ENCODE results near the gene SAMD3.
"Not testable (repeated sequence)": the region's sequence is repeated elsewhere in the genome, so short reads cannot be mapped to it uniquely, and the experiment has no call there.

SAMD3 gene

DNA sequence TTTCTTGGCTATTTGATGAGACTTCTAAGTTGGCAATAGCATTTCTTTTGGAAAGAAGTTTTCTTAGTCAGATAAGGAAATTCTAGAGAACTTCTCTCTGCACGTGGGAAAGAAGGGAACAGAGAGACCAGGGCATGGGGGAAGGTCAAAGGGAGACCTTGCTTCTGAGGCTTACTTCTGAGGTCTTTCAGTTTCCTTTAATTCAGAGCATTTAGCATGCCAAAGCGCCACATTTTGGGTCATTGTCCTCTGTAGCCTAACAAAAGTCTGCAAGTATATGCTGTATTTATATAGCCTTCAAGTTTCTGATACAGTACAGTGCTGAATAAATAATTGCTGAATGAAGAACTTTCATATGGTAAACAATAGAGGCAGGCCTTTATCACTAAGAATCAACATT is 95.6 kb downstream of the SAMD3 start:
- DNase-seq, result no peak

DNA sequence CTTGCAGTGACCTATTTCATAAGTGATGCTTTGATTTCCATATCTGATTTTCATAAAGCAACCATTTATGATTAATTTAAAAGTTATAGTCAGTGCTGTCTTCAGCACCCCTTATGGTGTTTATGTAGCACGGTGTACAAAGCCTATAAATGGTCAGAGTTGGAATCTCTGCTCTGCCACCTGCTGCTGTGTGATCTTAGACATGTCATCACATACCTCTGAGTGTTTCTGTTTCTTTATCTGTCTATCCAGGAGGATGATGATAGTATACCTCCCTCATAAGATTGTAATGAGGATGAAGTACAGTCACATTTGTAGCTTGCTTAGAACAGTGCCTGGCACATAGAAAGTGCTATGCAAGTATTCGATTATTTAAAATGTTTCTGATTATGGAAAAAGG is 100.5 kb downstream of the SAMD3 start:
- no peak for DNase-seq

DNA sequence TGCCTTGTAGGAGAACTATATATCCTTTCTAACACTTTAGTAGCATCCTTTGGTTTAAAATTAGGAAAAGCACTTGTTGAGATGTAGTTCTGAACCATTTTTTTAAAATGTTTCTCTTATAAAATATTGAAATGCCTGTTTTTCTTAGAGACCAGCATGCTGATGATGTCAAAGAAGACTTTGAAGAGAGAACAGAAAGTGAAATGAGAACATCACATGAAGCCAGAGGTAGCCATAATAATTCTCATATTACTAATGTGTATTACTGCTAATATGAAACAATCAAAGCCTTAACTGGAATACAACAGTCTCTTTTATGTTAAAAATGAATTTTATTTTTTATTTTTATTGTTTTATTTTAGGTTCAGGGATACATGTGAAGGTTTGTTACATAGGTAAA is 102.0 kb downstream of the SAMD3 start:
- DNase-seq, result no peak

DNA sequence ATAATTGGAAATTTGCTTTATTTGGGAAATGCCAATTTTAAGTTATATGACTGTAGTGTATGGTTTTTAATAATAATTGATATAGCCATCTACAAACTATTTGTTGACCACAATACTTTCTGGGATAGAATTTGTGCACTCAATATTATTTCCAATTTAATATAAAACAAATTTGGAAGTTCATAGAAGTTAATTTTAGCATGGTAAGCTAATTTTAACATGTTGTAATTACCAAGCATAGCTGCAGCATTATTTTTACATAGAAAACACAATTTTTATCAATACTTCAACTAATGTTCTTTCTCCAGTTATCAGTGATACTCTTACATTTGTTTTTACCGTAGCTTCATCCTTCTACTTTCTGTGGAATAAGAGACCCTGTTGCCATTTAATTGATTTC is 103.5 kb downstream of the SAMD3 start:
- no peak for DNase-seq

DNA sequence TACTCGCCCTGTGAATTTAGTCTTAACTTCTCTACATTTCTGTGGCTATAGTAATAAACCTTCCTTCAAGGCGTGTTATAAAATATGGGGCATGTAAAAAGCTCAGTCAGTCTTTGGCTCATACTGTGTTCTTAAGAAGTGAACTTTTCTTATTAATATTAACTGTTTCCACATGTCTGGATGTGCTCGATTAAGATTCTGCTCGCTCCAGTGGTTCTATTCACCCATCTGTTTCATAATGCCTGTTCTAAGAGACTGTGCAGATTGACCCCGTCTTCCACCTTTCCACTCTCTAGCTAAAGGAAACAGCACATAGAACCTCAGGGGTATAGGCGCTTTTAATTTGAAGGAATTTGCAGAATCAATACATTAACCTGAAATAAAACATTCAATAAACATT is 104.5 kb downstream of the SAMD3 start:
- no peak for DNase-seq

DNA sequence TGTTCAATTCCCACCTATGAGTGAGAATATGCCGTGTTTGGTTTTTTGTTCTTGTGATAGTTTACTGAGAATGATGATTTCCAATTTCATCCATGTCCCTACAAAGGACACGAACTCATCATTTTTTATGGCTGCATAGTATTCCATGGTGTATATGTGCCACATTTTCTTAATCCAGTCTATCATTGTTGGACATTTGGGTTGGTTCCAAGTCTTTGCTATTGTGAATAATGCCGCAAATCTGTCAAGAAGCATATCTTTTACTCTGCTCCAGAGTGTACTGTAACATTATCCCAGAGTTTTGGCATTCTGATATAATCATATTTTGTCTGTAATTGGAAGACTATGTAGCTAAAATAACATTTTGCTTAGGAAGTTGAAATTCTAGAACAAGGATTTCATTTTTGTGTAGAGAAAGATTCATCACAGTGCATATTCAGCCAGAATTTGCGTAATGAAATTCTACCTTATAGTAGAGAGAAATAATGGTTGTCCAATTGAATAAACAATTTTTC is 105.5 kb downstream of the SAMD3 start:
- not testable (repeated sequence) for DNase-seq

DNA sequence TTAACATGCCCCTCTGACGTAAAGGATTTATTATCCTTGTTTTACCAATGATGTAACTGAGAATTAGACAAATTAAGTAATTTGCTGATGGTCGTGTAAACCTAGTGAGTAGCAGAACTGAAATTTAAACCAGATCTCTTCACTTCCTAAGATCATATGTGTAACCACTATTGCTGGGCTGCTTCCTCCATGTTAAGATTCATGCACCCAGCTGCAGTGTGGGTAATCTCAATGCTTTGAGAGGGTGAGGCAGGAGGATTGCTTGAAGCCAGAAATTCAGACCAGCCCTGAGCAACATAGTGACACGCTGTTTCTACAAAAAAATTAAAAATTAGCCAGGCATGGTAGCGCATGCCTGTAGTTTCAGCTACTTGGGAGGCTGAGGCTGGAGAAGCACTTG is 106.5 kb downstream of the SAMD3 start:
- DNase-seq, result no peak

DNA sequence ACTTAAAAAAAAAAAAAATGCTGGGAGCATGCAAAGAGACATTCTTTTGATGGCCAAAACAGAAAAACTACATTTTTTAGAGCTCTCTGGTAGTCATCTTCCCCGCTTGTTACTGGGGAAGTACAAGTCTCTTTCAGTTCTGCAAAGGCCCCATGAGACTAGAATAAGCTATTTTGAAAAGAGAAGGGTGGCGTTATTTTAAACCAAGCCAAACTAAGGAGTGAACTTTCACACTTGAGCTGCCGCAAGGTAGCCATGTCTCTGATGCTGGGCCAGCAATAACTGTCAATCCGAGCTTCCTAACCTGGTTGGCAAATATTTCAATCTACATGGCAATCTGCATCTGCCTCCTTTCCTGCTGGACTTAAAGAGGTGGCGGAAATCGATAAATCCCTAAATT is 107.7 kb downstream of the SAMD3 start:
- DNase-seq, result no peak

DNA sequence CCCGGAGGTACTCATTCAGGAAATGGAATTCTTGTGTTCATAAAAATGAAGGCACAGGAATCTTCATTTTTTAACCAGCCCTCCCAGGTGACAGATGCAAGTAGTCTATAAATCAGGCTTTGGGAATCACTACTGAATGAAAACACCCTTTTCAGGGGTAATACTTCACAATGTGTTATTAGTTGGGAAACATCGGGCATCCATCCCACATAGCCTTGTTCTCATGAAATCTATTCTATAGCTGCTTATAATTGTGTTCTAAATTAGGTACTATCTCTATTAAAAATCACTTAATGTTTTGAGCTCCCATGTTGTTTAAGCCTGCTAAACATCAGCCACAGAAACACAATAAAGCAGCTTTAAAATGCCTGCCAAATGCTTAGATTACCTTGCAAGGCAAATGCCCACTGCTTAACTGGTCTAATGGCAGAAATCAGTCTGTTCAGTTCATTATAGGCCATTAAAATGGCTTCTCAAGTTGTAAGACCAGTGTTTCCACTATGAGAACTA is 109.5 kb downstream of the SAMD3 start:
- no peak for DNase-seq

DNA sequence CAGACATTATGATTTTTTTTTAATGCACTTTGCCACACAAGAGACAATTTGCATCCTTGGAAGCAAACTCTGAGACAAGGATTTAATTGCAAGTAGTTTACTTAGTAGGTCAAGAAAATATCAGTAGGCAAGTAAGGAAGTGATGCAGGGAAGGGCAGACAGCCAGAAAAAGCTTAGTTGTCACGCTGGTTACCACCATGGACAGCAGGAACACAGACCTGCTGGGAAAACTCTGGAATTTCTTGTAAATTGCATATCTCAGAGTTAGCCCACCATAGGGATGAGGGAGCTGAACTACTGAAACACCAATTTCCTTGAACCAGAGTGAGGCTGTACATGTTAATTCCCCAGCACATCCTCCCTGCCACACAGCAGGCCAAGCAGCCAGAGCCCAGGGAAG is 111.7 kb downstream of the SAMD3 start:
- no peak for DNase-seq

DNA sequence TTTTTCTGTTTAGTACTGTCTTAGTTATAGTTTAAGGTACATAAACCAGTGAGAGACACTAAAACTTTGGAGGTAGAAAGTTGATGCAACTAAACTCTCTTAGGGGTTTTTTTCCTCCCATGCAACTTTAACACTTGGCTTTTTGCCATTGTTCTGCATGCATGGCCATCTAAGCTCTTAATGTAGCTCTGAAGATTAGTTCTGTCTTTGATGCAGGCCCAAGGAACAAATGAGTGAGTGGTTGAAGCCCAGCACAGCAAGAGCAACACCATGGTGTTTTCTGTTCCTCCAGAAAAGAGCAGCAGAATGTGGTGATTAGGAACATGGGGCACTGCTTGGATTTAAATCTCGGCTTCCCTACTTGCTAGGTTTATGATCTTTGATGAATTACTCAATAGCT is 115.0 kb downstream of the SAMD3 start:
- DNase-seq, result no peak

DNA sequence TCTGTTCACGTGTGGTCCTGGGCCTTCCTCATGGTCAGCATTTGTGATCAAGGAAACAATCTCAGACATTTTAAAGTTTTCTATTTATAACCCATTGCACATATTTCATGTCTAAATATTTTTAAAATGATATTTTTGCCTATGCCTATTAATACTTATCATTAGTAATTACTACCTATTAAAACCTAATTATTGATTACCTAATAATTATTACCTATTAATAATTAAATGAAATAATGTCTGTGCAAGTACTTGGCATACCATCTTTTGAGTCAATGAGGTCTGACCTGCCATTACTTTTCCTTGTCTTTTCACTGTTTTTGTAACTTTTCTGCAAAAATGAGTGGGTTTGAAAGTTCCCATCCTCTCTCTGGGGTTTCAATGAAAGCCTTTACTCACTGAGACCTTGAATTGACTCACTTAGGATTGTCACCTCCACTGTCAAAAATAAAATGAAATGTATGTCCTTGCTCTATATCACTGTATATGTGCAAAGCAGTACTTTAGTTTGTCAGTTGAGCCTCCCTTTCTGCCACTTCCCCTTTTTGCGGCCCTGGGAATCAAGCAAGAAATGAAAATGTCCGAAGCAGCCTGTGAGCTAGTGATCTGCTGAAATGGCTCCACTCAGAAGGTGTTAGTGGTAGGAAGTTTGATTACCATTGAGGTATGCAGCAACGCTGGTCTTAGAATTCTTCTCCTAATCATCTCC is 116.6 kb downstream of the SAMD3 start:
- no peak for DNase-seq

DNA sequence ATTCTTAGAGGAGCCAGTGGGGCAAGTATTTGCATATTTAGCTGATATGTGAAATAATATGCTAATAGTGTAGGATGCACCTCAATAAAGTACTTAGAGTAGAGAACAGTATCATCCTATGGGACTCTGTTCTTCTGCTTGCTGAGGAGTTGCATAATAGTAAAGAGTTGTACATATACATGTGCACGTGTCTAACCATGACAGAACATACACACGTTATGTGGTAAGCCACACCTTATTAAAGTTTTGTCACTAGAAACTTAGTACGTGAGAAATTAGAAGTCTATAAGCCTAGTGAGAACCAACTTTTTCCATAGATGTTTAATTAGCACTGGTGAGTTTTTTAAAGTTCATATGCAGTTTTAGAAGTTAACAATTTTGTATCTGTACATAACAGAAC is 123.6 kb downstream of the SAMD3 start:
- no peak for DNase-seq

DNA sequence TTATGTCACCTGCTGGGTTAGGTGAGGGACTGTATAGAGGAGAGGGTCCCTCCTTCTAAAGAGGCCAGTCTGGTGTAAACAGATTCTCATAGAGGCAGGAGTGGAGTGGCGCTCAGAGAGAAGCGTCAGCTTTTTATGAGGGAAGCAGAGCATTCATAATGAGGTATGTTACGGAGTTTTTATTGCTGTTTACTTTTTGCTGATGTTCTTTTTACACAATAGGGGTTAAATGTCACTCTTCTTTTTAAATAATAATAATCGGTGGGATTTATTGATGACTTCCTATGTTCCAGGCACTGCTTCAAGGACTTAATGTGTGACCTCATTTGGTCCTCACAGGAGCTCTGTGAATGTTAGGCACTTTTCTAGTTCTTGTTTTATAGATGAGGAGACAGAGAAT is 124.4 kb downstream of the SAMD3 start:
- no peak for DNase-seq

Data from SW 1271 (cell line).